Measurements from ENCODE around the gene WDR47. TPM values are rescaled to one million over a fixed set of nuclear protein-coding genes. Genes with fewer than 3 reads are reported as not detected.
"Not testable (repeated sequence)": the region's sequence is repeated elsewhere in the genome, so short reads cannot be mapped to it uniquely, and the experiment has no call there.

The WDR47 gene
- total and polyA plus RNA-seq, 4 donors: 3.1 to 17.7 (median 11.2) TPM

DNA sequence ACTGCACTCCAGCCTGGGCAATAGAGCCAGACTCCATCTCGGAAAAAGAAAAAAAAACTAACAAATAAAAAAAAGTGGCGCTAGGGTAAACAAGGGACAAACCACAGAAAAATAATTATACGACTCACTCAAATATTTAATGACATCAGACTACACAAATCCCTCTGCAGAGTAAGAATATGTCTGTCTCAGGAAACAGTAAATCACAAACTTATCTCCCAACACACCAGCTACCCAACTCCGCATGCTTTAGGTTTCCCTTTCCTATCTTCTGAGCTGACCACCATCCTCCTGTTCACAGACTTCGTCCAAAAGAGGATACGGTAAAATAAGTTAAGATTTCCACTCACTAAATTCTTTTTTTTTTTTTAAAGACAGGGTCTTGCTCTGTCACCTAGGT, 16.2 kb downstream of the WDR47 start:
- ATAC-seq (ENCODE audit: insufficient read depth, low FRiP score) (no peak), DNase-seq (no peak)
- Histone ChIP-seq H3K27me3 (ENCODE audit: control insufficient read depth in 3 of 3, insufficient read depth in 3 of 3, low read length in 2 of 3) (no peaks in the 10 kb centered on the region), H3K4me1 (ENCODE audit: control insufficient read depth in 5 of 5, insufficient read depth in 5 of 5, low read length in 5 of 5) (no peaks in the 10 kb centered on the region), H3K4me3 (no peak overlapping the region), H3K36me3 (ENCODE audit: control insufficient read depth in 4 of 4, insufficient read depth in 4 of 4, low read length in 4 of 4) (no peaks in the 10 kb centered on the region), H3K9ac (ENCODE audit: insufficient read depth in 1 of 2, low read length in 2 of 2) (no peak overlapping the region), H3K9me3 (ENCODE audit: control insufficient read depth in 4 of 4, insufficient read depth in 3 of 4, low read length in 3 of 4) (no peaks in the 10 kb centered on the region), H3K27ac (ENCODE audit: low read depth in 1 of 2, low read length in 1 of 2) (no peak overlapping the region)
- TF ChIP-seq, protein P1, sequence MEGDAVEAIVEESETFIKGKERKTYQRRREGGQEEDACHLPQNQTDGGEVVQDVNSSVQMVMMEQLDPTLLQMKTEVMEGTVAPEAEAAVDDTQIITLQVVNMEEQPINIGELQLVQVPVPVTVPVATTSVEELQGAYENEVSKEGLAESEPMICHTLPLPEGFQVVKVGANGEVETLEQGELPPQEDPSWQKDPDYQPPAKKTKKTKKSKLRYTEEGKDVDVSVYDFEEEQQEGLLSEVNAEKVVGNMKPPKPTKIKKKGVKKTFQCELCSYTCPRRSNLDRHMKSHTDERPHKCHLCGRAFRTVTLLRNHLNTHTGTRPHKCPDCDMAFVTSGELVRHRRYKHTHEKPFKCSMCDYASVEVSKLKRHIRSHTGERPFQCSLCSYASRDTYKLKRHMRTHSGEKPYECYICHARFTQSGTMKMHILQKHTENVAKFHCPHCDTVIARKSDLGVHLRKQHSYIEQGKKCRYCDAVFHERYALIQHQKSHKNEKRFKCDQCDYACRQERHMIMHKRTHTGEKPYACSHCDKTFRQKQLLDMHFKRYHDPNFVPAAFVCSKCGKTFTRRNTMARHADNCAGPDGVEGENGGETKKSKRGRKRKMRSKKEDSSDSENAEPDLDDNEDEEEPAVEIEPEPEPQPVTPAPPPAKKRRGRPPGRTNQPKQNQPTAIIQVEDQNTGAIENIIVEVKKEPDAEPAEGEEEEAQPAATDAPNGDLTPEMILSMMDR (IDR thresholded peaks at IDR 0.05; ENCODE audit: control extremely low read depth, extremely low read depth): no peak
- WGBS, 2 donors: 81 to 91% methylated on average over 6 of the region's 6 CpGs

DNA sequence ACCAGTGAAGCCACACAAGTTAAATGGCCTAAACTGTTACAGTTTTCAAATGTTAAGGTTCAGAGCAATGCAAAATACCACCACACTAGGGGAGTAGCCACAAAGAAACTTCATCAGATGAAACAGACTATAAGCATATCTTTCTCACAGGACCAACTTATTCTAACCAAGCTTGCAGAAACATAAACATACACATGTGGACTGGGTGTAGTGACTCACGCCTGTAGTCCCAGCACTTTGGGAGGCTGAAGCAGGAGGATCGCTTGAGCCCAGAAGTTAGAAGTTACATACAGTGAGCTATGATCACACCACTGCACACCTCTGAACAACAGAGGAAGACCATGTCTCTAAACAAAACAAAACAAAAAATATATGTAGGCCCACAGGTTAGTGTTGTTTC, 17.3 kb downstream of the WDR47 start:
- WGBS, 2 donors: 93 to 96% methylated on average over 2 of the region's 2 CpGs
- Histone ChIP-seq H3K27me3 (ENCODE audit: control insufficient read depth in 3 of 3, insufficient read depth in 3 of 3, low read length in 2 of 3) (no peaks in the 10 kb centered on the region), H3K9me3 (ENCODE audit: control insufficient read depth in 4 of 4, insufficient read depth in 3 of 4, low read length in 3 of 4) (no peaks in the 10 kb centered on the region), H3K4me3 (no peak overlapping the region), H3K9ac (ENCODE audit: insufficient read depth in 1 of 2, low read length in 2 of 2) (no peak overlapping the region), H3K36me3 (ENCODE audit: control insufficient read depth in 4 of 4, insufficient read depth in 4 of 4, low read length in 4 of 4) (no peaks in the 10 kb centered on the region), H3K4me1 (ENCODE audit: control insufficient read depth in 5 of 5, insufficient read depth in 5 of 5, low read length in 5 of 5) (no peaks in the 10 kb centered on the region), H3K27ac (ENCODE audit: low read depth in 1 of 2, low read length in 1 of 2) (no peak overlapping the region)
- TF ChIP-seq, protein P1 (IDR thresholded peaks at IDR 0.05; ENCODE audit: control extremely low read depth, extremely low read depth): no peak
- no peak for DNase-seq
- no peak for ATAC-seq (ENCODE audit: insufficient read depth, low FRiP score)

DNA sequence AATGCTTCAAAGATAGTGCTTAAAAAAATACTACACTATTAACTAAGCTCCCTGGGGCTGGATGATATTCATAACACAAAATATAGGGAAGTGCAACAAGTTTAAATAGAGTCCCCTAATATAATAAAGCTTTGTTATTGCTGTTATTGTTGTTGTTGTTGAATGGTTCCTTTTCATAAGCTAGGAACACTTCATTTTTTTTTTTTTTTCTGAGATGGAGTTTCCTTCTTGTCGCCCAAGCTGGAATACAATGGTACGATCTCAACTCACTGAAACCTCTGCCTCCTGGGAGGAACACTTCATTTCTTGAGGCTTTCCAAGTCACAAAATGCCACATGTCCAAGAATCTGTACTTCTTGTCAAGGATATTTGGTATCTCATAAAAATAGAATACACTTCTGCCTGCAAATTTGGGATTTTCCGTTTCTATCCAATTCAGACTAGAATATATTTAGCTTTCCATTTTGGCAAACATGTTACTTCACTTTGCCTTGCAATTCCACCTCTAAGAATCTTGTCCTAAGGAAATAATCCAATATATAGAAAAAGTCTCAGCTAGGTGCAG, 21.1 kb downstream of the WDR47 start:
- peaks cover 0 to 3% (median under 1%) of the 10 kb centered on the region in 4 donors for H3K9me3 ChIP-seq (ENCODE audit: control insufficient read depth in 4 of 4, insufficient read depth in 3 of 4, low read length in 3 of 4)
- peaks cover 6 to 12% (median 12%) of the 10 kb centered on the region in 4 donors for H3K36me3 ChIP-seq (ENCODE audit: control insufficient read depth in 4 of 4, insufficient read depth in 4 of 4, low read length in 4 of 4)
- H3K4me3 ChIP-seq: no peak overlapping the region
- WGBS, 2 donors: 93 to 94% methylated on average over 3 of the region's 3 CpGs
- DNase-seq: no peak
- ATAC-seq (ENCODE audit: insufficient read depth, low FRiP score): no peak
- no peaks in the 10 kb centered on the region for H3K27me3 ChIP-seq (ENCODE audit: control insufficient read depth in 3 of 3, insufficient read depth in 3 of 3, low read length in 2 of 3)
- H3K4me1 ChIP-seq (ENCODE audit: control insufficient read depth in 5 of 5, insufficient read depth in 5 of 5, low read length in 5 of 5): no peaks in the 10 kb centered on the region
- no peak overlapping the region for H3K27ac ChIP-seq (ENCODE audit: low read depth in 1 of 2, low read length in 1 of 2)
- H3K9ac ChIP-seq (ENCODE audit: insufficient read depth in 1 of 2, low read length in 2 of 2): no peak overlapping the region
- TF ChIP-seq, protein P1 (IDR thresholded peaks at IDR 0.05; ENCODE audit: control extremely low read depth, extremely low read depth): no peak

DNA sequence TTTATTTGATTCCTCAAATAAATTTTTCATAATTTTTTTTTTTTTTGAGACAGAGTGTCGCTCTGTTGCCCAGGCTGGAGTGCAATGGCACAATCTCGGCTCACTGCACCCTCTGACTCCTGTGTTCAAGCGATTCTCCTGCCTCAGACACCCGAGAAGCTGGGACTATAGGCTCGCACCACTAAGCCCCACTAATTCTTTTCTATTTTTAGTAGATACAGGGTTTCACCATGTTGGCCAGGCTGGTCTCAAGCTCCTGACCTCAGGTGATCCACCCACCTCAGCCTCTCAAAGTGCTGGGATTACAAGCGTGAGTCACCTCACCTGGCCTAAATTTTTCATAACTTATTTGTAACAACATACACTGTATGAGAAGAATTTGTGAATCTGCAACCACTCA, 24.2 kb downstream of the WDR47 start:
- H3K27me3 ChIP-seq (ENCODE audit: control insufficient read depth in 3 of 3, insufficient read depth in 3 of 3, low read length in 2 of 3); H3K9ac ChIP-seq (ENCODE audit: insufficient read depth in 1 of 2, low read length in 2 of 2); H3K9me3 ChIP-seq (ENCODE audit: control insufficient read depth in 4 of 4, insufficient read depth in 3 of 4, low read length in 3 of 4); H3K4me1 ChIP-seq (ENCODE audit: control insufficient read depth in 5 of 5, insufficient read depth in 5 of 5, low read length in 5 of 5); DNase-seq; ATAC-seq (ENCODE audit: insufficient read depth, low FRiP score); H3K27ac ChIP-seq (ENCODE audit: low read depth in 1 of 2, low read length in 1 of 2); H3K4me3 ChIP-seq: not testable (repeated sequence)
- peaks cover 9 to 17% (median 15%) of the 10 kb centered on the region in 4 donors for H3K36me3 ChIP-seq (ENCODE audit: control insufficient read depth in 4 of 4, insufficient read depth in 4 of 4, low read length in 4 of 4)
- 97 to 98% methylated on average over 6 of the region's 6 CpGs for WGBS, 2 donors

Measured in lung (tissue), 12 donors.